22Rv1 (cell line): ENCODE data around the gene CACHD1.

Experiments used
- CTCF ChIP-seq: fragments of 450-650 bp; IDR thresholded peaks from 2 replicates; pipeline ENCODE4 v1.5.1; 2017; ENCODE audit warnings: mild to moderate bottlenecking
- ZFX ChIP-seq: fragments of 450-650 bp; IDR thresholded peaks from 2 replicates; pipeline ENCODE4 v1.6.1; 2017; ENCODE audit warnings: antibody characterized with exemption, borderline replicate concordance

GRCh38 chr1:64471218-64472039 is 1.5 kb downstream of the CACHD1 start:
- TF ChIP-seq CTCF (no peak), ZFX (no peak)
